Omental fat pad (tissue), 4 donors: ENCODE measurements around the gene WDR76. TPM values are rescaled to one million over a fixed set of nuclear protein-coding genes. Genes with fewer than 3 reads are reported as not detected.
"Not testable (repeated sequence)": the region's sequence is repeated elsewhere in the genome, so short reads cannot be mapped to it uniquely, and the experiment has no call there.

Source experiments
- ATAC-seq: fragments of 150-250 bp; one replicate; pipeline ENCODE4 v1.9.1; 2016; ENCODE audit warnings: mild to moderate bottlenecking, moderate library complexity; ENCODE audit not compliant: low FRiP score
- DNase-seq: peaks from one replicate; pipeline ENCODE4 v3.0.0-alpha.2; 2019; ENCODE audit warnings: low spot score
- CTCF ChIP-seq, 3 donors: fragments of 450-650 bp; IDR thresholded peaks; one replicate each; pipeline ENCODE4 v1.5.1; 2016 to 2017; ENCODE audit warnings: antibody characterized with exemption in 3 of 3, mild to moderate bottlenecking in 3 of 3, moderate library complexity in 2 of 3
- total RNA-seq, 4 donors: library from RNA; depleted of rRNA; stranded (reverse); fragments of >200 nt; gene quantifications; one replicate each; pipeline ENCODE4 v1.1.0, GENCODE V29; 2016

Gene WDR76
- total RNA-seq, 4 donors from 2014 or later, result 2.0 to 9.9 (median 3.2) TPM

- ATAC-seq (no peak), DNase-seq (no peak)
- no peak for TF ChIP-seq CTCF (IDR thresholded peaks at IDR 0.05)
Observed at GRCh38 chr15:43799209-43799944, 27.4 kb upstream of the WDR76 start.

GRCh38 chr15:43799945-43800285, 26.9 kb upstream of the WDR76 start, which contains the start of gene SERINC4:
SERINC4 (minus strand) TSS chr15:43800220; CDS start chr15:43799986, 234 bp downstream.
- no peak for DNase-seq
- TF ChIP-seq CTCF (IDR thresholded peaks at IDR 0.05), result no peak
- no peak for ATAC-seq

- ATAC-seq (peak; percentile 88), DNase-seq (peak; percentile 77)
- TF ChIP-seq CTCF (IDR thresholded peaks at IDR 0.05), result no peak
Observed at GRCh38 chr15:43800286-43801141, 26.3 kb upstream of the WDR76 start, which contains the start of gene HYPK. HYPK (plus strand) TSS chr15:43800599; CDS start chr15:43800623, 24 bp downstream.

- DNase-seq, ATAC-seq: not testable (repeated sequence)
Observed at GRCh38 chr15:43802676-43803075, 24.1 kb upstream of the WDR76 start.

- DNase-seq (no peak), ATAC-seq (no peak)
- TF ChIP-seq CTCF (IDR thresholded peaks at IDR 0.05), result no peak
Observed at GRCh38 chr15:43808435-43808950, 18.3 kb upstream of the WDR76 start.

GRCh38 chr15:43808960-43809678, 17.7 kb upstream of the WDR76 start:
- TF ChIP-seq CTCF (IDR thresholded peaks at IDR 0.05), result no peak
- no peak for DNase-seq
- ATAC-seq, result no peak

- ATAC-seq, DNase-seq: not testable (repeated sequence)
Observed at GRCh38 chr15:43815064-43815463, 11.7 kb upstream of the WDR76 start.
